ENCODE measurements around the gene TSBP1.
"Not testable (repeated sequence)": the region's sequence is repeated elsewhere in the genome, so short reads cannot be mapped to it uniquely, and the experiment has no call there.

Gene TSBP1

DNA sequence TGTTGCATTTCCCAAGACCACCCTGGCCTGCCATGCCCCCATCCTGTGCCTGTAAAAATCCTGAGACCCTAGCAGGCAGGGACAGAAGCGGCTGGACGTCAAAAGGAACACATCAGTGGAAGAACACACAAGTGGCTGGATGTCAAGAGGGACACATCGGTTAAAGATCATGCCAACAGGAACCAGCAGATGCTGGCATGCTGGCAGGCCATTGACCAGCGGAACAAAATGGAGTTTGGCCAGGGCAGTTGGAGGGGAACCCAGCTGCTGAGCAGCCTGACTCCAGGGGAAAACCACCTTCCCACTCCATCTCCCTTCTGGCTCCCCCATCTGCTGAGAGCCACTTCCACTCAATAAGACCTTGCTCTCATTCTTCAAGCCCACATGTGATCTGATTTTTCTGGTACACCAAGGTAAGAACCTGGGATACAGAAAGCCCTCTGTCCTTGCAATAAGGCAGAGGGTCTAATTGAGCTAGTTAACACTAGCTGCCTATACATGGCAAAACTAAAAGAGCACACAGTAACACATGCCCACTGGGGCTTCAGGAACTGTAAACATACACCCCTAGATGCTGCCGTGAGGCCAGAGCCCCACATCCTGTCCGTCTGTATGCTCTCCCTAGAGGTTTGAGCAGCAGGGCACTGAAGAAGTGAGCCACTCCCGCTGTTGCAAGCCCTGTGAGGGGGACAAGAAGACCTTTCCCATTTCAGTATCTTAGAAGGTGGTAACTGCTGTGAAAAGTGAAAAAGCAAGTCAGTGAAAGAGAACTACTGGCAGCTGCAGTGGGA is 4.2 kb upstream of the TSBP1 start:
- DNase-seq (ENCODE audit: low read depth in 2 of 2): no peak

DNA sequence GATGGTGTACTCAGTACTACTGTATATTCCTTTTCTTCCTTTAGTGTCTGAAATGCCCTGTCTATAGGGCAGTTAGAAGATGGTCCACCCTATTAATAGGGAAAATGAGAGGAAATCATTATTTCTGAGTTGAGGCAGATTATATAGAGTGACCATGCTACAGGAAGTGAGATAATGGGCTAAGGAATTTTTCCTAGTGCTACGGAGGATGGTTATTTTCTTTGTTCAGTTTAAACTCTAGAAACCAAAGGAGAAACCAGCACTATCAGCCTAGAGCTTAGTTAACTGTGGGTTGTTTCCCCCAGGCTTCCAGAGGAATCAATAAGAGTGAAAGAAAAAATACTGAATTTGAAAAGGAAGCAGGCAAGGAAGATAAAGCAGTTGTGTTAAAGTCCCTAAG is 474 bp downstream of the TSBP1 start:
- DNase-seq (ENCODE audit: low read depth in 2 of 2): no peak

DNA sequence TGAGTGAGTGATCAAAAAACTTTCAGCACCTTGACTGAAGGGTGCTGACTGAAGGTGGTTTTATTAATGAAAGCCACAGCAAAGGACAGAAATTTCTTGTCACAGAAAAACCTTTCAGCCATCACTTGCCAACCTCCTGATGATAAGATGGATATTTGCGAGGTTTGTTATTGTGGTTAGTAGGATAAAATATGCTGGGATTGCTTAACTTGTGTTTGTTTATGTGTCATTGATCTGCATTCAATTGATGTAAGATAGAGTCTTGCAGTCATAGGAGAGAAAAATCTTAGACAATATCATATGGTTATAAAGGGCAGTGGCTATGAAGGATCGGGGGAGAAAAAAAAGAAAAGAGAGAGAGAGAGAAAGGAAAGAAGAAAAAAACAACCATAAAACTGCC is 1.2 kb downstream of the TSBP1 start:
- no peak for DNase-seq (ENCODE audit: low read depth in 2 of 2)

GRCh38 chr6:32369660-32370059 is 2.0 kb downstream of the TSBP1 start:
- DNase-seq (ENCODE audit: low read depth in 2 of 2): no peak

- DNase-seq (ENCODE audit: low read depth in 2 of 2): no peak
Observed at GRCh38 chr6:32367644-32368043, 4.1 kb downstream of the TSBP1 start.

GRCh38 chr6:32359225-32359624 is 12.5 kb downstream of the TSBP1 start:
- not testable (repeated sequence) for DNase-seq (ENCODE audit: low read depth in 2 of 2)

GRCh38 chr6:32358548-32358947 is 13.2 kb downstream of the TSBP1 start:
- not testable (repeated sequence) for DNase-seq (ENCODE audit: low read depth in 2 of 2)

GRCh38 chr6:32355018-32355417 is 16.7 kb downstream of the TSBP1 start:
- no peak for DNase-seq (ENCODE audit: low read depth in 2 of 2)

DNA sequence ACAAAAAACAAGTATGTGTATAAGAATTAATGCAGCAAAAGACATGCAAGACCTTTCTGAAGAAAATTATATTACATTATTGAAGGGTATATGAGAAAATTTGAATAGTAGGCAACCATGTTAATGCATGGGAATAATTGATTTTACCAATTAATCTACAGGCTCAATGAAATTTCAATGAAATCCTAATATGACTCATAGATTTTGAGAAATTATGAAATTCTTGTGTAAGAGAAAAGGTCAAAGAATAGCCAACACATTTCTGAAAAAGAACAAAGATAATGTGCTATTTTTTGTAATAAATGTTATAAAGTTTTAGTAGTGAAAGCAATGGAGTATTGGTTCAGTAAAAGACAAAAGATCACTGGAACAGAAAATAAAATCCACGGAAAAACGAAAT is 18.4 kb downstream of the TSBP1 start:
- no peak for DNase-seq (ENCODE audit: low read depth in 2 of 2)

DNA sequence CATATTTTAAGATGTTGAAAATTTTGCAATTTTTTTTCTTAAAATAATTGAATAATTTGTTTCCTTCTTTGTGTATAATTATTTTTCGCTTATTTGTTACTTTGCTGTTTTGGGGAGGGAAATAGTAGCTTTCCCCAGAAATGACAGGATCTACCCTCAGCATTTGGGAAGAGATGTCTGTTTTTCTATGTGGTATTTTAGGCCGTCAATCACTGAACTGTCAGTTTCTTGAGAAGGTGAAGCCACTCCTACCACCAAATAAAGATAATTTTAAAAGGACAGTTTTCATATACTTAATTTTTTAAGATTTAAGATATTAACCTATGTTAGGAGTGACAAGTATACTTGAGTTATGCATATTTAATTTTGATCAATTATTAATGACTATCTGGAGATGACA is 31.5 kb downstream of the TSBP1 start:
- DNase-seq (ENCODE audit: low read depth in 2 of 2): no peak

DNA sequence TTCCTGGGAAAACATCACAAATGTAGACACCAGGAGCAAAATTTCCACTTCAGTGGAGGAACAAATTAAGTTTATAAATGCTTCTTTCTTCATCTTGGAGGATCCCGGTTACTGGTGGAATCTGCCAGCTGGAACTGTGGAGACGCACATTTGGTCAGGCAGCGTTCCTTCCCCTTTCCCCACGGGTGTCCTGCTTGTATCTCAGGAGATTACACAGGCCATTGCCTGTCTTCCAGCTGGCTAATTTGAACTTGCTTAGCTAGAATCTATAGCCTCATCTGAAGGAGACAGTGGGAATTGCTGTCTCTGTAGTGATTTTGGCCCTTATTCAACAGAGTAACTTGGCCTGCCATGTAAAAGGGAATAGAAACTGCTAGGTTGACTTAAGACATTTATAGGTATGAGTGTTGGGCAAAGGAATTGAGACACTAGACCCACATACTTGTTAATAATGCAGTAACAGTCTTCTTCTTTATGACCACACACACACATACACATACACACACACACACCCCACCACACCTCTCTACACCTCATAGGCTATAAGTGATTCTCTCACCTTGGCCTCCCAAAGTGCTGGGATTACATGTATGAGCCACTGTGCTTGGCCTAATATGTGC is 34.4 kb downstream of the TSBP1 start:
- no peak for DNase-seq (ENCODE audit: low read depth in 2 of 2)

- DNase-seq (ENCODE audit: low read depth in 2 of 2): no peak
Observed at GRCh38 chr6:32332433-32332832, 39.3 kb downstream of the TSBP1 start.

GRCh38 chr6:32329141-32329540 is 42.6 kb downstream of the TSBP1 start:
- no peak for DNase-seq (ENCODE audit: low read depth in 2 of 2)

DNA sequence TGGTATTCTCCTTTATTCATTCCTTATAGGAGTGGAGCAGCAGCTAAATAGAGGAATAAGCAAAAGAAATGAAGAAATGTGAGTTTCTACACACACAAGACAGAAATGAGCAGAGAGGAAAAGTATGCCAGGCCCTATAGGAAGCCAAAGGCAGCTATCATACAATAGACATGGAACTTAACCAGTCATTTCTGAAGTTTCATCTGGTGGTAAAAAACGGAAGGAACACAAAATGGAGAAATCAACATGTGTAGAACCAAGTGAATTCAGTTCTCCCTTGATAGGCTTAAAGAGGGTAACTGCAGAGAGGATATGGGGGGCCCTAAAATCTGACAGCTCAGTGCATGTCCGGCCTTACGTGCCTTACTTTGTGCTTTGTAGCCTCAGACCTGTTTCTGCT is 44.6 kb downstream of the TSBP1 start:
- DNase-seq (ENCODE audit: low read depth in 2 of 2): no peak

- no peak for DNase-seq (ENCODE audit: low read depth in 2 of 2)
Observed at GRCh38 chr6:32318501-32318900, 53.2 kb downstream of the TSBP1 start.

GRCh38 chr6:32317541-32317940 is 54.2 kb downstream of the TSBP1 start:
- no peak for DNase-seq (ENCODE audit: low read depth in 2 of 2)

DNA sequence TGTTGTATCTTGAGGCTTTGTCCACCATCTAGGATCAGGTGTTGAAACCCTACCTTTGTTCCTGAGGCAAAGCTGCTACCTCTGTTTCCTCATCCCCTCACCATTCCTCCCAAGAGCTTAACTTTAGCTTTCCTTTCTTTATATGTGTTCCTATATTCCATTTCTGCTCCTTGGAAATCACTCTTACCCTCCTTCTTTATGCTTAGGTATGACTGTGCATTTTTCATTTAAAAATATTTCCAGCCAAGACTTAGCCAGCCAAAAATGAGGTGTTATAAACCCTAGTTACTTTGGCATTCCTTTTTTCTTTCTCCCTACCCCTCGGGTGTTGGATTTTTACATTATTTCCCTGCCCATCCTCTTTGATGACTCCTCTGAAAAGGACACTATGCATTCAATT is 57.7 kb downstream of the TSBP1 start:
- DNase-seq (ENCODE audit: low read depth in 2 of 2): no peak

GRCh38 chr6:32298632-32299336 is 72.9 kb downstream of the TSBP1 start:
- DNase-seq (ENCODE audit: low read depth in 2 of 2): no peak

- not testable (repeated sequence) for DNase-seq (ENCODE audit: low read depth in 2 of 2)
Observed at GRCh38 chr6:32294980-32295379, 76.7 kb downstream of the TSBP1 start.

DNA sequence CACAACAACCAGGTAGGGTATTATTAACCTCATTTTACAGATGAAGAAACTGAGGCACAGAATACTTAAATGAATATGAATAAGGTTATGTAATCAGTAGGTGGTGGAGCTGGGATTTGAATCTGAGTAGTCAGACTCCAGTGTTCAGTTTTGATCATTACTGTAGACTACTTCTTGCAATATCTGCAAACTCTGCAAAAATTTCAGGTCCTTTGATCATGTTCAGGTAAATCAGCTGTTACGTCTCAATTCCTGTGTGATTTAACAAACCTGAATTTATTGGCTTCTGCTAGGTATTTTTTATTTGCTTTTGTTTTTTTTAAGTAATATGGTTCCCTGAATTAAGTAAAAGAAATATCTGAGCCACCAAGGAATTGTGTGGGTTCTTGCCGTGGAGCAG is 77.1 kb downstream of the TSBP1 start:
- DNase-seq (ENCODE audit: low read depth in 2 of 2): no peak

DNA sequence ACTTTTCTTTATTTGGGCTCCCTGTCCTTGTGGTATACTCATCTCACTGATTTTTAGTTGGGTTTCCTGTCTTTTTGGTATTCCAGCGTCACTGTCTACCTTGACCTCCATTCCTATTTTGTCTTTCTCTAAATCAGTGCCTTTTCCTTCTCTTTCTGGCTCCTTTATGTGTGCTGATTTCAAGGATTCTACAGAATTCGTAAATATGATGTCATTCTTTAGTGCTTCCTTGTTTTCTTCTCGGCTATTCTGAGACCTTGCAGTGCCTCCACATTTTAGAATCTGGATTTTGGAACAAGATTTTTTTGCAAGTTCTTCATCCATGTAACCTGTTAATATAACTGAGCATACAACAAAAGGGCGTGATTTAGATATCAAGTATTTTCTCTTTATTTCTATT is 78.0 kb downstream of the TSBP1 start:
- no peak for DNase-seq (ENCODE audit: low read depth in 2 of 2)

DNA sequence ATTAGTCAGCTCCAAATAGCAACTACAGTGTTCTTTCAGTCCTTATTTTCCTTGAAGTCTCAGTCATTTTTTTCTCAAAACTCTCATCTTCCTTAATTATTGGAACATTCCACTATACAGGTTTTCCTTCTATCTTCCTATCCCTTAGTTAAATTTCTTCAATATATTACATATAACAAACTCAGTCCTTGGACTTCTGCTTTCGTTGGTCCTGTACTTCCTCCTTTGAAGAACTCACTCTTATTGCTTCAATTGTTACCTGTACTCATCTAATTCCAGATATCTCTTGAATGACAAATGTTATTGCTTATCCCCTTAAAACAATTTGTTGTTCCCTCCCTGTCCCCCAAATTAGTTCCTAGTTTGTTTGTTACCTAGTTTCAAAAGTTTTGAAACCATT is 80.2 kb downstream of the TSBP1 start:
- no peak for DNase-seq (ENCODE audit: low read depth in 2 of 2)

GRCh38 chr6:32290886-32291450 is 80.7 kb downstream of the TSBP1 start:
- no peak for DNase-seq (ENCODE audit: low read depth in 2 of 2)

All from stimulated activated CD4-positive, alpha-beta T cell treated with anti-CD3 and anti-CD28 coated beads, Interleukin-15, amount 100 ng/mL, for 48 hours (primary cell).